GM18505 (cell line): Measurements from ENCODE around the gene TEAD3.

ENCODE experiments used
- ATAC-seq: cut with Tn5 transposase; IDR thresholded peaks from one replicate; pipeline ENCODE4 v1.9.1; 2021; ENCODE audit not compliant: unreplicated experiment
- POLR2A ChIP-seq: IDR thresholded peaks from 4 replicates; pipeline ENCODE4 v1.6.1; 2011; ENCODE audit warnings: borderline replicate concordance; ENCODE audit not compliant: insufficient read depth, insufficient read length; ENCODE audit errors: extremely low read depth

TEAD3 gene

DNA sequence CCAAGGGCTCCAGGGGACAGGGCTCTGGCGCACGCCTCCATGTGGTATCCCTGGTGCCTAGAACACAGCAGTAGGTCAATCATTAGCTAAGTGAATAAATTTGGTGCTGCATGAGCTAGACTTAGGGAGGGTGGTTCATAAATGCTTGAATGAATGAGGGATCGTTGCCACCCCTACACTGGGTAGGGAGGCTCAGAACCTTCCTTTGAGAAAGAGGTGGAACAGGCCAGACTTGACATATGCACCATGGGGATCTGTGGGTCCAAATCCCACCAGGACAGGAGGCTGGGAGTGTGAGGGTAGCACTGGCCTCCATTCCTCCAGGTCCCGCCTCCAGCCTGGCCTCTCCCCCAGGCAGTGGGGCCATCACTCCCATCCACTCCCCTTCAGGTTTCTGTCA is 13.8 kb downstream of the TEAD3 start:
- no peak for ATAC-seq
- TF ChIP-seq POLR2A, result no peak

DNA sequence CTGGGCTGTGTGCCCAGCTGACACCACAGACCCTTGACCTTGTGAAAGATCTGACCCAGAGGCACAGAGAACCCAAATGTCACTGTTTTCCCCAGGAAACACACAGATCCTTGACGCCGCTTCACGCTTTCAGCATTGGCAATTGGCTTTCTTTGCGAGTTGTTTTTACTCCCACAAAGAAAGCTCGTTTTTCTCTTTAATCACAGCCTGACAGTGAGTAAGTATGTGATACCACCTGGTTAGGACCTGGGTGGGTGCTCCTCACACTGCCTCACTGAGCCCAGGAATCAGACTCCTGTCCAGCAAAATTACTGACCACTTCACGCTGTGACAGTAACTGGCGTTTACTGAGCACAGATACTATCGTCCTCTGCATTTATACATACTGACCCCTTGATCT is 15.7 kb downstream of the TEAD3 start:
- TF ChIP-seq POLR2A, result no peak
- no peak for ATAC-seq

DNA sequence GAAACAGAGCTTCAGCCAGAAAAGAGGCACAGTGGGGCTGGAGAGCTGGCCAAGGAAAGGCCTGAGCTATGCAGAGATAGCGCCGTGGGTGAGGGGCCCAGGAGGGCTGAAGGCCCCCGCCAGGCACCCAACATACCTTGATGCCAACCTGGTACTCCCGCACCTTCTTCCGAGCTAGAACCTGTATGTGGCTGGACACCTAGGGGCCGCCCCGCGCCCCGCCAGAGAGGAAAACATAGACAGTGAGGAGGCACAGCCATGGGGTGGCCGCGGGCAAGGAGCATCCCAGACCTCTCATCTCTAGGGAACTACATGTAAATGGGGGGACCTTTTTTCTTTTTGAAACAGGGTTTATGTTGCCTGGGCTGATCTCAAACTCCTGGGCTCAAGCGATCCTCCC is 16.7 kb downstream of the TEAD3 start:
- TF ChIP-seq POLR2A, result no peak
- no peak for ATAC-seq

- TF ChIP-seq POLR2A, result no peak
- ATAC-seq, result no peak
These were observed 18.6 kb downstream of the TEAD3 start for GRCh38 chr6:35478259-35478658.

- ATAC-seq, result no peak
These were observed 19.2 kb downstream of the TEAD3 start for GRCh38 chr6:35477551-35478179.

GRCh38 chr6:35477028-35477427 is 19.9 kb downstream of the TEAD3 start:
- ATAC-seq, result no peak

More at GRCh38 chr6:35477551-35478179, 19.2 kb downstream of the TEAD3 start:
- no peak for TF ChIP-seq POLR2A

GRCh38 chr6:35476004-35476403 is 20.9 kb downstream of the TEAD3 start:
- ATAC-seq, result no peak
- no peak for TF ChIP-seq POLR2A

More at GRCh38 chr6:35477028-35477427, 19.9 kb downstream of the TEAD3 start:
- no peak for TF ChIP-seq POLR2A

GRCh38 chr6:35475573-35475972 is 21.3 kb downstream of the TEAD3 start:
- TF ChIP-seq POLR2A, result no peak
- ATAC-seq, result no peak

DNA sequence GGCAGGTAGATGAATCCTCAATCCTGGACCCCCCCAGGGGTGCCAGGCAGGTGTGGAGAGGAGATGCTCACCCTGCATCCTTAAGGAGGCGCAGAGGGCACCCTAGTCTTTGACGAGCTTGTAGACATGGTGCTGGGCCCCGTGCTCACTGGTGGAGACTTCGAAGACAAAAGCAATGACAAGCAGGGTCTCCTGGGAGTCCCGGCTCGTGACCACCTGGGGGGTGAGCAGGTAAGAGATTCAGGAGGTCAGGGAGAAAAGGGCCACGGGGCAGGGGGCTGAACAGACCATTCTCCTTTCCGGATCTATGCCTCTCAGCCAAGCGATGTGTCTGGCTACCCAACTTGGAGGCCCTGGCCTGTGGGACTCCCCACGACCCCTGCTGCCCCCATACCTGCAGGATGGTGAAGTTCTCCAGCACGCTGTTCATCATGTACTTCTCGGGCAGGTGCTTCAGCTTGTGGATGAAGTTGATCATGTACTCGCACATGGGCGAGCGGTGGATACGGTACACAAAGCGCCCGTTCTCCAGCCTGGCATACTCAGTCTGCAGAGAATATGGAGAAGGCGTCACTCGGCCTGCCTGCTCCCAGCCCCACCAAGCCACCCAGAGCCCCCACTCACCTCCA is 21.8 kb downstream of the TEAD3 start:
- no peak for ATAC-seq
- TF ChIP-seq POLR2A, result no peak

DNA sequence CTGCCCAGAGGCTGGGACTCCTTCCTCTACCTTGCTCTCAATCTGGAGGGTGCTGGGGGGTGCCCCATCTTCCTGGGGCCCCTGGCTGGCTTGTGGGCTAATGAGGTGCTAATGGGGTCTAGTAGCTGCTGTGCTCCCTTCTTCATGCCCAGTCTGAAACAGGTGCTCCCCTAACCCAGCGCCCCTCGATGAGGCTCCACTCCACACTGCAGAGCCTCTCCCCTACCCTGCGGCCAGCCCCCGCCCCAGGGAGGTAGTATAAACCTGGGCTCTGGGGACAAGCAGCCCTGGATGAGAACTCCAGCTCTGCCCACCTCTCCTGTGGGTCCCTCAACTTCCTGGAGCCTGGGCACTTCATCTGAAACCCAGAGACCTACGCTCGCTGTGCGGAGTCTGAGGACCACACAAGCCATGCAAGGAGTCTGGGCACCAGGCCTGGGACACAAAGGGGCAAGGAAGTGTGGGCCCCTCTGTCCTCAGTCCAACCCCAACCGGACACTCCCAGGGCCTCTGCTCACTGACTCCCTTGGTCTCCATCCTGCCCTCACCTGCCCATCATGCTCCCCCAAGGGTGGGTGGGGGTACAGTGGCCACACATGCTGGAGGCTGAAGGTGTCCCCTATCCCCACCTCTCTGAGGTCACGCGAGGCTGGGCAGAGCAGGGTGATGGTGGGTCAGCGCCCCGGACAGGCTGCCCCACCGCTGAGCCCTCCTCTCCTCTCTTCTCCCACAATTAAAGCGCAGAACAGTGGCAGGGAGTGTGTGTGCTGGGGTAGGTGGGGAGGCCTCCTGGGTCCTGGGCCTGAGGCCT is 22.5 kb downstream of the TEAD3 start:
- no peak for ATAC-seq
- no peak for TF ChIP-seq POLR2A

DNA sequence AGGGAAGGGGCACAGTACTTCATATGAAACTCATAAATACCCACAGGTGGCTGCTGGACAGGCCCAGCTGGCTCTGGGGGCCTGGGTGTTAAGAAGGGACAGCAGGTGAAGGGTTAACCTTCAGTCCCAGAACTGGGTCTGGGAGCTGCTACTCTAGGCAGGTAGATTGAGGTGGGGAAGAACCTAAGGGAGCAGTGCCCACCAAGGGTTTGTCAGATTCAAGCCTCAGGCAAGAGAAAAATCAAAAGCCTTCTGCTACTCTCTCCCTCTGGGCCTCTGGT is 23.1 kb downstream of the TEAD3 start:
- no peak for ATAC-seq
- TF ChIP-seq POLR2A, result no peak

DNA sequence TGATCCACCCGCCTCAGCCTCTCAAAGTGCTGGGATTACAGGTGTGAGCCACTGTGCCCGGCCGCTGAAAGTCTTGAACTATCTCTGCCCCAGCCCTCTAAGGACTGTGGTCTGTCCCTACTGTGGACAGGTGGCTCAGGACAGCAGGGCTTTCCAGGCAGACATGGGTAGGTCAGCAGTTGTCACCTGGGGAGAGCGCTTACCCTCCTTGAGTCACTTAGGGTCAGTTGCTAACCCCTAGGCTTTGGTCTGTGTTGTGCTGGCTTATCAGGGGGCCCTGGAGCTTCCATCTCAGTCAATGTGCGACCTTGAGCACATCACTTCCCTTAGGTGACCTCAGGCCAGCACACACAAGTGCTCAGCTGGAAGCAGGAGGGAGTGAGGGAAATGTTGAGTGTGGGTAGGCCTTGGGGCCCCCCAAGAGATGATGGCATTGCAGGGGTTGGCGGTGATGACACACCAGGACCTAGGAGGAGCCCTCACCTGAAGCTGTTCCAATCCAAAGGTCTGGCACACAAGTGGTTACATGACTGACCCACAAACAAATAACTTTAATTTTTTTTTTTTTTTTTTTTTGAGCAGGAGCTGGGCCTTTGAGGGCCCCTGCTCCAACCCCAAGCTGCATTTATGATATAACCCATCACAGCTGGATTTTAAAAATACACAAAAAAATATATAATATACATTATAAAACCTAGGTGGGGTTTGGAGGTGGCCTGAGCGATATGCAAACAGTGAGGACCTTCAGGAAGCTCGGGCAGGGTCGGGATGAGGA is 23.6 kb downstream of the TEAD3 start:
- no peak for ATAC-seq
- peak; percentile 33 for TF ChIP-seq POLR2A

DNA sequence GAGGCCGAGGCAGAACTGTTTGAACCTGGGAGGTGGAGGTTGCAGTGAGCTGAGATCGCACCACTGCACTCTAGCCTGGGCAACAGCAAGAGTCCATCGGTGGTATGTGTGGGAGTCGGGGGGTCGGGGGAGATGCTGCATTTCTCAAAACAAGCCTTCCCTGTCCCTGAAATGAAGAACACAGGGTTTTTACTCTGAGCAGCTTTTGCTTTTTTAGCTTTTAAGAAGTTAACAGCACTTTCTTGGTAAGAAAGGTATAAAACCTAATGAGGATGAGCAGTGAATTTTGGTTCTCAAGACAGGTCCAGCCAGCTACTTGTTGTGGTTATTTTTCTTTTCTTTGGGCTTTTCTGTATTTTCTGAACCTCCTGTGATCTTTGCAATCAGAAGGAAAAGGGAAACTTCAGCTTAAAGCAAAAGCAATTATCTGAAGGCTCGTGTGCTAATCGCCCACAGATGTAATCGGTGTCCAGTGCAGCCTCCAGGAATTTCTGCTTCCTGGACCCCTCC is 25.0 kb downstream of the TEAD3 start:
- ATAC-seq, result no peak
- no peak for TF ChIP-seq POLR2A
